Astrocyte (in vitro differentiated cells and primary cell): ENCODE data around the gene PIK3R6.

Experiments
- EZH2 ChIP-seq: IDR thresholded peaks from 2 replicates; pipeline ENCODE4 v1.6.1; 2012; ENCODE audit warnings: mild to moderate bottlenecking, low read length, inconsistent platforms; ENCODE audit not compliant: insufficient read depth
- TF ChIP-seq, protein P1 (sequence below): IDR thresholded peaks from 2 replicates; pipeline ENCODE4 v1.5.1; 2011; ENCODE audit warnings: low read depth, mild to moderate bottlenecking, inconsistent platforms, low read length, moderate library complexity; ENCODE audit not compliant: insufficient read depth

DNA sequence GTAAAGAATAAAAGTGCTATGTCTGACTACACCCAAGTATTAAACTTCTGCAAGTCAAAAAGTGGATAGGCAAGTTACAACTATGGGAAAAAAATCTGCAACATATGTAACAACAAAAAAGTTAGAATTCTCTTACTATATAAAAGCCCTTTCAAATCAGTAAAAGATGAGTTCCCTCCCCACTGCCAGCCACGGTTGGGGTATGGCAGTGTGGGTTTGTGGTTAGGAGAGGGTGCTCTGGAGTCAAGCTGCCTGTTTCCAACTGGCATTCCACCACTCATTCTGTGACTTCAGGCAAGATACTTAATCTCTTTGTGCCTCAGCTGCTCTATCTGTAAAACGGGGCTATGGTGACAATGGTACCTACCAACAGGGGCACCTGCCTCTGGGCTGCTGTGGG, 41.7 kb downstream of the PIK3R6 start:
- TF ChIP-seq, protein P1, sequence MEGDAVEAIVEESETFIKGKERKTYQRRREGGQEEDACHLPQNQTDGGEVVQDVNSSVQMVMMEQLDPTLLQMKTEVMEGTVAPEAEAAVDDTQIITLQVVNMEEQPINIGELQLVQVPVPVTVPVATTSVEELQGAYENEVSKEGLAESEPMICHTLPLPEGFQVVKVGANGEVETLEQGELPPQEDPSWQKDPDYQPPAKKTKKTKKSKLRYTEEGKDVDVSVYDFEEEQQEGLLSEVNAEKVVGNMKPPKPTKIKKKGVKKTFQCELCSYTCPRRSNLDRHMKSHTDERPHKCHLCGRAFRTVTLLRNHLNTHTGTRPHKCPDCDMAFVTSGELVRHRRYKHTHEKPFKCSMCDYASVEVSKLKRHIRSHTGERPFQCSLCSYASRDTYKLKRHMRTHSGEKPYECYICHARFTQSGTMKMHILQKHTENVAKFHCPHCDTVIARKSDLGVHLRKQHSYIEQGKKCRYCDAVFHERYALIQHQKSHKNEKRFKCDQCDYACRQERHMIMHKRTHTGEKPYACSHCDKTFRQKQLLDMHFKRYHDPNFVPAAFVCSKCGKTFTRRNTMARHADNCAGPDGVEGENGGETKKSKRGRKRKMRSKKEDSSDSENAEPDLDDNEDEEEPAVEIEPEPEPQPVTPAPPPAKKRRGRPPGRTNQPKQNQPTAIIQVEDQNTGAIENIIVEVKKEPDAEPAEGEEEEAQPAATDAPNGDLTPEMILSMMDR: no peak
- no peak for TF ChIP-seq EZH2
